CD14-positive monocyte (primary cell): ENCODE results near the gene POTEH. TPM values are rescaled to one million over a fixed set of nuclear protein-coding genes. Genes with fewer than 3 reads are reported as not detected.
"Not testable (repeated sequence)": the region's sequence is repeated elsewhere in the genome, so short reads cannot be mapped to it uniquely, and the experiment has no call there.

Source experiments
- DNase-seq, 3 donors: peaks; one replicate each; pipeline ENCODE4 v3.0.0-alpha.2; 2011 to 2022
- H2AFZ ChIP-seq: 2 replicates; pipeline ENCODE4 v1.6.0; 2012; ENCODE audit warnings: mild to moderate bottlenecking, low read depth, low read length, inconsistent platforms; ENCODE audit not compliant: insufficient read depth, poor library complexity, severe bottlenecking
- H3K27ac ChIP-seq, 2 donors: 1 replicate in 1 of 2; 2 replicates in 1 of 2; pipeline ENCODE4 v1.5.1; 2012 to 2013; ENCODE audit warnings: low read length in 2 of 2, control low read depth in 1 of 2, inconsistent platforms in 1 of 2, low read depth in 1 of 2, mild to moderate bottlenecking in 1 of 2
- H3K27me3 ChIP-seq, 2 donors: one replicate each; pipeline versions ENCODE4 v1.6.0 to v1.6.1; 2011 to 2013; ENCODE audit warnings: low read length in 2 of 2; ENCODE audit not compliant: control insufficient read depth in 2 of 2, insufficient read depth in 2 of 2
- H3K36me3 ChIP-seq, 2 donors: replicated peaks in 1 of 2; 1 replicate in 1 of 2; 2 replicates in 1 of 2; pipeline versions ENCODE4 v1.5.1 to v1.6.1; 2012 to 2013; ENCODE audit warnings: low read length in 2 of 2, control low read depth in 1 of 2, inconsistent platforms in 1 of 2, mild to moderate bottlenecking in 1 of 2; ENCODE audit not compliant: insufficient read depth in 2 of 2, control insufficient read depth in 1 of 2
- H3K4me1 ChIP-seq, 2 donors: 1 replicate in 1 of 2; 2 replicates in 1 of 2; pipeline versions ENCODE4 v1.5.1 to v1.6.1; 2012 to 2013; ENCODE audit warnings: low read length in 2 of 2, control low read depth in 1 of 2, inconsistent platforms in 1 of 2, mild to moderate bottlenecking in 1 of 2, moderate library complexity in 1 of 2; ENCODE audit not compliant: insufficient read depth in 2 of 2, control insufficient read depth in 1 of 2
- H3K4me2 ChIP-seq: replicated peaks from 2 replicates; pipeline ENCODE3; 2012; ENCODE audit warnings: low read length, moderate library complexity, mild to moderate bottlenecking; ENCODE audit not compliant: poor library complexity, severe bottlenecking; ENCODE audit errors: extremely low read depth
- H3K4me3 ChIP-seq, 3 experiments: fragments of 200-600 bp in 1 of 3; sonication (generic) in 1 of 3; replicated peaks in 1 of 3; 1 replicate in 2 of 3; 2 replicates in 1 of 3; pipeline ENCODE4 v1.5.1; 2011 to 2013; ENCODE audit warnings: low read length in 3 of 3, mild to moderate bottlenecking in 3 of 3, control low read depth in 2 of 3, low read depth in 2 of 3, inconsistent platforms in 1 of 3, moderate library complexity in 1 of 3
- H3K79me2 ChIP-seq: 2 replicates; pipeline ENCODE4 v1.6.0; 2012; ENCODE audit warnings: mild to moderate bottlenecking, control low read depth, inconsistent platforms, low read length, moderate library complexity; ENCODE audit not compliant: insufficient read depth
- H3K9ac ChIP-seq: 2 replicates; pipeline ENCODE4 v1.6.0; 2017; ENCODE audit warnings: low read length, mild to moderate bottlenecking; ENCODE audit not compliant: insufficient read depth, poor library complexity, severe bottlenecking
- H3K9me3 ChIP-seq, 2 donors: replicated peaks in 1 of 2; 1 replicate in 1 of 2; 2 replicates in 1 of 2; pipeline versions ENCODE4 v1.5.1 to v1.6.1; 2012 to 2013; ENCODE audit warnings: low read length in 2 of 2, control low read depth in 1 of 2; ENCODE audit not compliant: control insufficient read depth in 1 of 2, insufficient read depth in 1 of 2
- H4K20me1 ChIP-seq: 2 replicates; pipeline ENCODE4 v1.6.0; 2012; ENCODE audit warnings: mild to moderate bottlenecking, low read length, control low read depth, moderate library complexity; ENCODE audit not compliant: insufficient read depth
- H3K27ac Mint-ChIP-seq, 7 donors: one replicate each; pipeline ENCODE4 v1.8.0; 2020; ENCODE audit warnings: mild to moderate bottlenecking in 7 of 7, mixed read lengths in 7 of 7, moderate library complexity in 6 of 7, inconsistent platforms in 2 of 7
- H3K27me3 Mint-ChIP-seq, 3 donors: one replicate each; pipeline ENCODE4 v1.8.0; 2021 to 2022; ENCODE audit warnings: low read depth in 3 of 3, mild to moderate bottlenecking in 3 of 3, mixed read lengths in 3 of 3, moderate library complexity in 3 of 3, inconsistent platforms in 1 of 3
- H3K36me3 Mint-ChIP-seq, 2 donors: one replicate each; pipeline ENCODE4 v1.8.0; 2020; ENCODE audit warnings: mixed read lengths in 2 of 2, inconsistent platforms in 1 of 2, mild to moderate bottlenecking in 1 of 2
- H3K4me1 Mint-ChIP-seq: one replicate; pipeline ENCODE4 v1.8.0; 2020; ENCODE audit warnings: mild to moderate bottlenecking, mixed read lengths
- H3K4me3 Mint-ChIP-seq, 2 donors: one replicate each; pipeline ENCODE4 v1.8.0; 2020; ENCODE audit warnings: mild to moderate bottlenecking in 2 of 2, mixed read lengths in 2 of 2, moderate library complexity in 1 of 2
- H3K9me3 Mint-ChIP-seq, 7 donors: one replicate each; pipeline ENCODE4 v1.8.0; 2020 to 2022; ENCODE audit warnings: mixed read lengths in 7 of 7, mild to moderate bottlenecking in 6 of 7, moderate library complexity in 6 of 7, inconsistent platforms in 2 of 7
- WGBS: methylation state at CpG from one replicate; pipeline ENCODE4 v1.1.5; 2013; ENCODE audit warnings: missing lambda C conversion rate; ENCODE audit not compliant: insufficient coverage; 5-methylcytosine and 5-hydroxymethylcytosine counted together
- intact Hi-C, 2 donors: fragments of 100-400 bp; cut with micrococcal nuclease; formaldehyde crosslinking; loops; one replicate each; pipeline versions ENCODE4 v1.15.0 to v1.15.1; 2023
- polyA plus RNA-seq, 3 donors: library from polyadenylated mRNA; depleted of rRNA in 1 of 3; unstranded in 2 of 3; stranded (reverse) in 1 of 3; fragments of 300-500 nt in 2 of 3; fragments of >200 nt in 1 of 3; fragmentation: Illumina TruSeq in 2 of 3; gene quantifications; 1 replicate in 2 of 3; 2 replicates in 1 of 3; pipeline ENCODE4 v1.2.3, GENCODE V29; 2012 to 2021

Gene POTEH
- polyA plus RNA-seq, 3 donors, result not detected

DNA sequence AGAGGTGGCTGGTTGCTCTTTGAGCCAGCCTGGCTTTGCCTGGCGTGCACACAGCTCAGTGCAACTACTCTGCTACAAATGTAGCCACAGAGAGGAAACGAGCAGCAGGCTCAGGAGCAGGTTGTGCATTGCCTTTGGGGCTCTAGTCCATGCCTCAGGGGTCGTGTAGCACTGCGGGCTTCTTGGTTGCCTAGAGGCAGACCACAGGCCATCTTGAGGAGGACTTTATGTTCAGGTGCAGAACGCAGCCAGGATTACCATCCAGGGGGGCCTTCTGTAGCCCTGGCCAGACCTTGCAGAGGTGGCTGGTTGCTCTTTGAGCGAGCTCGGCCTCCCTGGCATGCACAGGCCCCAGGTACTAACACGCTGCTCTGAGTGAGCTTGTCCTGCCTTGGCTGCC, 41.2 kb downstream of the POTEH start:
- H3K27ac ChIP-seq, H2AFZ ChIP-seq, H3K9me3 Mint-ChIP-seq, H3K36me3 ChIP-seq, H3K4me1 Mint-ChIP-seq, H4K20me1 ChIP-seq, H3K4me1 ChIP-seq, H3K27ac Mint-ChIP-seq, DNase-seq, H3K36me3 Mint-ChIP-seq, H3K4me2 ChIP-seq, H3K9ac ChIP-seq, intact Hi-C loops, H3K27me3 ChIP-seq, H3K9me3 ChIP-seq, H3K27me3 Mint-ChIP-seq, H3K79me2 ChIP-seq, H3K4me3 ChIP-seq, H3K4me3 Mint-ChIP-seq: not testable (repeated sequence)
- WGBS, result no CpG with 5 or more reads among the region's 8 CpGs

DNA sequence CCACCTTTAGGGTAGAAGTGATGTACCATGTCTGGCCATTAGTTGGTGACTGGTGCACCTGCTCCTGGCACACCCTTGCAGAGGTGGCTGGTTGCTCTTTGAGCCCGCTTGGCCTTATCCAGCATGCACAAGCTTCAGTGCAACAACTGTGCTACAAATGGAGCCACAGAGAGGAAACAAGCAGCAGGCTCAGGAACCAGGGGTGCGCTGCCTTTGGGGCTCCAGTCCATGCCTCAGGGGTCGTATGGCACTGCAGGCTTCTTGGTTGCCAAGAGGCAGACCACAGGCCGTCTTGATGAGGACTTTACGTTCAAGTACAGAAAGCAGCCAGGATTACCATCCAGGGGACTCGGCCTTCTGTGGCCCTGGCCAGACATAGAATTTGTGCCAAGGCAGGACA, 44.6 kb downstream of the POTEH start:
- H3K27me3 ChIP-seq, H3K4me2 ChIP-seq, H3K9me3 Mint-ChIP-seq, H3K4me1 Mint-ChIP-seq, H4K20me1 ChIP-seq, H3K9ac ChIP-seq, DNase-seq, H3K27ac Mint-ChIP-seq, H3K36me3 Mint-ChIP-seq, H3K4me3 ChIP-seq, H2AFZ ChIP-seq, intact Hi-C loops, H3K4me3 Mint-ChIP-seq, H3K36me3 ChIP-seq, H3K27me3 Mint-ChIP-seq, H3K9me3 ChIP-seq, H3K79me2 ChIP-seq, H3K27ac ChIP-seq, H3K4me1 ChIP-seq: not testable (repeated sequence)
- 83% methylated on average over 1 of the region's 6 CpGs for WGBS

DNA sequence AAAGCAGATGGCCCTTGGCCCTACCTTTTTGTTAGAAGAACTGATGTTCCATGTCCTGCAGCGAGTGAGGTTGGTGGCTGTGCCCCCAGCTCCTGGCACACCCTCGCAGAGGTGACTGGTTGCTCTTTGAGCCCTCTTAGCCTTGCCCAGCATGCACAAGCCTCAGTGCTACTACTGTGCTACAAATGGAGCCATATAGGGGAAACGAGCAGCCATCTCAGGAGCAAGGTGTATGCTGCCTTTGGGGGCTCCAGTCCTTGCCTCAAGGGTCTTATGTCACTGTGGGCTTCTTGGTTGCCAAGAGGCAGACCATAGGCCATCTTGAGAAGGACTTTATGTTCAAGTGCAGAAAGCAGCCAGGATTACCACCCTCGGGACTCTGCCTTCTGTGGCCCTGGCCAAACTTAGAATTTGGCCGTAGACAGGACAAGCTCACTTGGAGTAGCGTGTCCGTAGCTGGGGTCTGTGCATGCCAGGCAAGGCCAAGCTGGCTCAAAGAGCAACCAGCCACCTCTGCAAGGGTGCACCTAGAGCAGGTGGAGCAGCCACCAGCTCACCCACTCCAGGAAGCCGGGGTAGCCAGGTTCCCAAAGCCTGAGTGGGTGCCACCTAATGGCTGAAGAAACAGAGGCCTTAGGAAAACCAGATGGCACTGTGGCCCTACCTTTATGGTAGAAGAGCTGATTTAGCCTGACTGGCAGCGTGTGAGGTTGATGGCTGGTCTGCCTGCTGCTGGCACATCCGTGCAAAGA, 48.5 kb downstream of the POTEH start:
- H3K4me1 ChIP-seq, H3K27ac Mint-ChIP-seq, H3K79me2 ChIP-seq, H3K4me3 Mint-ChIP-seq, H3K4me2 ChIP-seq, H3K9ac ChIP-seq, intact Hi-C loops, H3K9me3 ChIP-seq, H3K27me3 ChIP-seq, H3K9me3 Mint-ChIP-seq, H3K36me3 ChIP-seq, H3K27ac ChIP-seq, H3K4me1 Mint-ChIP-seq, H2AFZ ChIP-seq, H3K27me3 Mint-ChIP-seq, H3K4me3 ChIP-seq, H3K36me3 Mint-ChIP-seq, DNase-seq, H4K20me1 ChIP-seq: not testable (repeated sequence)
- no CpG with 5 or more reads among the region's 10 CpGs for WGBS

DNA sequence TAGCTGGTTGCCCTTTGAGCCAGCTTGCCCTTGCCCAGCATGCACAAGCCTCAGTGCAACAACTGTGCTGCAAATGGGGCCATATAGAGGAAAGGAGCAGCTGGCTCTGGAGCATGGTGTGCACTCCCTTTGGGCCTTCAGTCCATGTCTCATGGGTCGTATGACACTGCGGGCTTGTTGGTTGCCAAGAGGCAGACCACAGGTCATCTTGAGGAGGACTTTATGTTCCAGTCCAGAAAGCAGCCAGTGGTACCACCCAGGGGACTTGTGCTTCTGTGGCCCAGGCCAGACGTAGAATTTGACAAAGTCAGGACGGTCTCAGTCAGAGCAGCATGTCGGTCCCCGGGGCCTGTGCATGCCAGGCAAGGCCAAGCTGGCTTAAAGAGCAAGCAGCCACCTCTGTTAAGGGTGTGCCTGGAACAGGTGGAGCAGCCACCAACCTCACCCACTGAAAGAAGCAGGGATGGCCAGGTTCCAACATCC, 49.1 kb downstream of the POTEH start:
- H3K27me3 Mint-ChIP-seq, H3K79me2 ChIP-seq, H3K4me1 Mint-ChIP-seq, H3K27me3 ChIP-seq, H3K9me3 Mint-ChIP-seq, H3K4me2 ChIP-seq, H3K27ac ChIP-seq, H3K36me3 ChIP-seq, H3K9me3 ChIP-seq, H2AFZ ChIP-seq, H3K4me3 ChIP-seq, H3K27ac Mint-ChIP-seq, H3K4me3 Mint-ChIP-seq, DNase-seq, intact Hi-C loops, H4K20me1 ChIP-seq, H3K4me1 ChIP-seq, H3K9ac ChIP-seq, H3K36me3 Mint-ChIP-seq: not testable (repeated sequence)
- WGBS, result no CpG with 5 or more reads among the region's 6 CpGs
